Measurements from ENCODE around the gene MYZAP. TPM values are rescaled to one million over a fixed set of nuclear protein-coding genes. Genes with fewer than 3 reads are reported as not detected.

The MYZAP gene
- total and polyA plus RNA-seq, 7 donors: 7.2 to 55.6 (median 39.1) TPM

- DNase-seq: no peak
- Histone ChIP-seq H3K4me3 (no peak overlapping the region), H3K4me1 (peaks cover 0 to 18% (median 13%) of the 10 kb centered on the region in 4 donors), H3K27me3 (no peaks in the 10 kb centered on the region), H3K27ac (no peak overlapping the region), H3K9me3 (no peaks in the 10 kb centered on the region), H3K36me3 (no peaks in the 10 kb centered on the region)
- TF ChIP-seq CTCF (IDR thresholded peaks at IDR 0.05) (no peak), EP300 (IDR thresholded peaks at IDR 0.05) (no peak), POLR2A (IDR thresholded peaks at IDR 0.05) (no peak), POLR2AphosphoS5 (IDR thresholded peaks at IDR 0.05) (no peak)
- WGBS, 2 donors: 80 to 82% methylated on average over 3 of the region's 3 CpGs
- intact Hi-C loops (cut with DNase I): no loop called here
Observed at GRCh38 chr15:57570994-57571393, 20.7 kb upstream of the MYZAP start.

- TF ChIP-seq POLR2A (IDR thresholded peaks at IDR 0.05) (no peak), CTCF (IDR thresholded peaks at IDR 0.05) (no peak), POLR2AphosphoS5 (IDR thresholded peaks at IDR 0.05) (no peak), EP300 (IDR thresholded peaks at IDR 0.05) (no peak)
Observed at GRCh38 chr15:57571725-57572124, 20.0 kb upstream of the MYZAP start.

GRCh38 chr15:57572468-57572867, 19.2 kb upstream of the MYZAP start:
- TF ChIP-seq POLR2A (IDR thresholded peaks at IDR 0.05) (no peak), CTCF (IDR thresholded peaks at IDR 0.05) (no peak), EP300 (IDR thresholded peaks at IDR 0.05) (no peak), POLR2AphosphoS5 (IDR thresholded peaks at IDR 0.05) (no peak)
- peaks cover 0 to 7% (median 4%) of the 10 kb centered on the region in 4 donors for H3K4me1 ChIP-seq
- no peaks in the 10 kb centered on the region for H3K27me3 ChIP-seq
- intact Hi-C loops (cut with DNase I): no loop called here
- no peak overlapping the region for H3K4me3 ChIP-seq
- H3K36me3 ChIP-seq: no peaks in the 10 kb centered on the region
- 92 to 96% methylated on average over 3 of the region's 3 CpGs for WGBS, 2 donors
- H3K9me3 ChIP-seq: no peaks in the 10 kb centered on the region
- no peak overlapping the region for H3K27ac ChIP-seq
- DNase-seq: no peak

More at GRCh38 chr15:57571725-57572124, 20.0 kb upstream of the MYZAP start:
- Histone ChIP-seq H3K4me1 (peaks cover 0 to 14% (median 11%) of the 10 kb centered on the region in 4 donors), H3K27me3 (no peaks in the 10 kb centered on the region), H3K27ac (no peak overlapping the region), H3K4me3 (no peak overlapping the region), H3K9me3 (no peaks in the 10 kb centered on the region), H3K36me3 (no peaks in the 10 kb centered on the region)
- WGBS, 2 donors: 95 to 96% methylated on average over 7 of the region's 7 CpGs
- DNase-seq: no peak
- intact Hi-C loops (cut with DNase I): no loop called here

GRCh38 chr15:57573151-57573550, 18.6 kb upstream of the MYZAP start:
- Histone ChIP-seq H3K9me3 (no peaks in the 10 kb centered on the region), H3K27me3 (no peaks in the 10 kb centered on the region), H3K36me3 (no peaks in the 10 kb centered on the region), H3K4me3 (no peak overlapping the region), H3K4me1 (peaks cover 0 to 4% (median under 1%) of the 10 kb centered on the region in 4 donors), H3K27ac (no peak overlapping the region)
- 85 to 86% methylated on average over 4 of the region's 4 CpGs for WGBS, 2 donors
- intact Hi-C loops (cut with DNase I): no loop called here
- no peak for TF ChIP-seq POLR2AphosphoS5 (IDR thresholded peaks at IDR 0.05)
- no peak for TF ChIP-seq CTCF (IDR thresholded peaks at IDR 0.05)
- no peak for TF ChIP-seq POLR2A (IDR thresholded peaks at IDR 0.05)
- TF ChIP-seq EP300 (IDR thresholded peaks at IDR 0.05): no peak
- no peak for DNase-seq

- intact Hi-C loops (cut with DNase I): no loop called here
- peaks cover 0 to 7% (median 3%) of the 10 kb centered on the region in 4 donors for H3K4me1 ChIP-seq
- H3K27me3 ChIP-seq: no peaks in the 10 kb centered on the region
- H3K9me3 ChIP-seq: no peaks in the 10 kb centered on the region
- no peak for TF ChIP-seq POLR2A (IDR thresholded peaks at IDR 0.05)
- no peak for TF ChIP-seq POLR2AphosphoS5 (IDR thresholded peaks at IDR 0.05)
- TF ChIP-seq EP300 (IDR thresholded peaks at IDR 0.05): no peak
- TF ChIP-seq CTCF (IDR thresholded peaks at IDR 0.05): no peak
- H3K4me3 ChIP-seq: no peak overlapping the region
- H3K36me3 ChIP-seq: no peaks in the 10 kb centered on the region
- WGBS, 2 donors: 87 to 89% methylated on average over 5 of the region's 5 CpGs
- no peak for DNase-seq
- H3K27ac ChIP-seq: no peak overlapping the region
Observed at GRCh38 chr15:57575363-57575762, 16.3 kb upstream of the MYZAP start.

Data from sigmoid colon (tissue), 7 donors.